BE2C (cell line): Measurements from ENCODE around the gene MED28.
A peak's percentile ranks its signal among the peaks of the same experiment; 100 is the strongest.

ENCODE experiments used
- DNase-seq: peaks from one replicate; pipeline ENCODE4 v3.0.0-alpha.2; 2020
- H3K27me3 ChIP-seq: fragments of 250-450 bp; sonication (Bioruptor Pico); 2 replicates; pipeline ENCODE4 v1.5.1; 2020; ENCODE audit warnings: mild to moderate bottlenecking
- H3K36me3 ChIP-seq: fragments of 250-450 bp; sonication (Bioruptor Pico); 2 replicates; pipeline ENCODE4 v1.5.1; 2020; ENCODE audit warnings: mild to moderate bottlenecking
- H3K4me1 ChIP-seq: fragments of 250-450 bp; sonication (Bioruptor Pico); 2 replicates; pipeline ENCODE4 v1.5.1; 2020
- H3K4me3 ChIP-seq: 2 replicates; pipeline ENCODE4 v1.5.1; 2011; ENCODE audit warnings: low read depth, low read length
- H3K9me3 ChIP-seq: fragments of 250-450 bp; sonication (Bioruptor Pico); 2 replicates; pipeline ENCODE4 v1.5.1; 2020
- CTCF ChIP-seq: IDR thresholded peaks from 2 replicates; pipeline ENCODE4 v1.5.1; 2012; ENCODE audit warnings: mild to moderate bottlenecking, low read depth, low read length

Gene MED28

GRCh38 chr4:17577665-17578481 lies 36.6 kb upstream of the MED28 start:
- TF ChIP-seq CTCF = no peak
- no peaks in the 10 kb centered on the region for H3K9me3 ChIP-seq
- peaks cover 8% of the 10 kb centered on the region for H3K36me3 ChIP-seq
- H3K27me3 ChIP-seq = no peaks in the 10 kb centered on the region
- no peaks in the 10 kb centered on the region for H3K4me1 ChIP-seq
- peak overlapping the region; percentile 73 for H3K4me3 ChIP-seq
- peak; percentile 38 for DNase-seq

GRCh38 chr4:17578482-17578891 lies 36.0 kb upstream of the MED28 start:
- peaks cover 13% of the 10 kb centered on the region for H3K36me3 ChIP-seq
- no peak for DNase-seq
- no peaks in the 10 kb centered on the region for H3K9me3 ChIP-seq
- peak overlapping the region; percentile 73 for H3K4me3 ChIP-seq
- no peaks in the 10 kb centered on the region for H3K27me3 ChIP-seq
- no peaks in the 10 kb centered on the region for H3K4me1 ChIP-seq
- TF ChIP-seq CTCF = no peak

GRCh38 chr4:17580969-17581368 lies 33.5 kb upstream of the MED28 start:
- no peak for TF ChIP-seq CTCF
- H3K27me3 ChIP-seq = no peaks in the 10 kb centered on the region
- H3K9me3 ChIP-seq = no peaks in the 10 kb centered on the region
- H3K4me1 ChIP-seq = no peaks in the 10 kb centered on the region
- no peak overlapping the region for H3K4me3 ChIP-seq
- no peak for DNase-seq
- H3K36me3 ChIP-seq = peaks cover 26% of the 10 kb centered on the region

- Histone ChIP-seq H3K4me3 (no peak overlapping the region), H3K27me3 (no peaks in the 10 kb centered on the region), H3K36me3 (peaks cover 38% of the 10 kb centered on the region), H3K9me3 (no peaks in the 10 kb centered on the region), H3K4me1 (no peaks in the 10 kb centered on the region)
- DNase-seq = no peak
- TF ChIP-seq CTCF = no peak
Measured at GRCh38 chr4:17583276-17583675, 31.2 kb upstream of the MED28 start.

- TF ChIP-seq CTCF = no peak
Measured at GRCh38 chr4:17583941-17584340, 30.5 kb upstream of the MED28 start.

GRCh38 chr4:17584521-17585213 lies 29.8 kb upstream of the MED28 start:
- no peak for TF ChIP-seq CTCF
- peaks cover 52% of the 10 kb centered on the region for H3K36me3 ChIP-seq
- no peaks in the 10 kb centered on the region for H3K4me1 ChIP-seq
- DNase-seq = no peak
- H3K4me3 ChIP-seq = no peak overlapping the region
- no peaks in the 10 kb centered on the region for H3K27me3 ChIP-seq
- H3K9me3 ChIP-seq = no peaks in the 10 kb centered on the region

More at GRCh38 chr4:17583941-17584340, 30.5 kb upstream of the MED28 start:
- no peaks in the 10 kb centered on the region for H3K27me3 ChIP-seq
- H3K9me3 ChIP-seq = no peaks in the 10 kb centered on the region
- H3K4me1 ChIP-seq = no peaks in the 10 kb centered on the region
- H3K4me3 ChIP-seq = no peak overlapping the region
- DNase-seq = no peak
- peaks cover 45% of the 10 kb centered on the region for H3K36me3 ChIP-seq
